ENCODE results near the gene HSD11B1. TPM values are rescaled to one million over a fixed set of nuclear protein-coding genes. Genes with fewer than 3 reads are reported as not detected.

HSD11B1 gene
- total RNA-seq, 1 experiment from 2014 or later: 0.21 TPM

- H3K27ac Mint-ChIP-seq (ENCODE audit: low read depth, unreplicated experiment): no peak overlapping the region
- BruUV-seq (replicated peaks): no TSS peak
- no peak overlapping the region for H3K4me3 Mint-ChIP-seq (ENCODE audit: unreplicated experiment)
- ChIA-PET CTCF (interaction anchor here (0.8 to 3.5 kb wide), 5 partner anchors 44 to 127 kb away, joined by 3 to 21 read pairs (median 3); no protein-coding TSS in a partner anchor), POLR2A (interaction anchor here (0.8 to 1.5 kb wide), 3 partner anchors 22 to 105 kb away, joined by 3 to 4 read pairs (median 4); no protein-coding TSS in a partner anchor)
- H3K27me3 Mint-ChIP-seq (ENCODE audit: insufficient read depth, unreplicated experiment): no peaks in the 10 kb centered on the region
- peaks cover 7% of the 10 kb centered on the region for H3K4me1 Mint-ChIP-seq (ENCODE audit: insufficient read depth, unreplicated experiment)
- no peak for TF ChIP-seq CTCF (IDR thresholded peaks at IDR 0.05; ENCODE audit: unreplicated experiment)
- H3K9me3 Mint-ChIP-seq (ENCODE audit: unreplicated experiment): no peaks in the 10 kb centered on the region
- no peaks in the 10 kb centered on the region for H3K36me3 Mint-ChIP-seq (ENCODE audit: insufficient read depth, unreplicated experiment)
- DNase-seq (ENCODE audit: unreplicated experiment): no peak
- intact Hi-C loops (cut with micrococcal nuclease): no loop called here
Observed at GRCh38 chr1:209702832-209703231, 1.8 kb upstream of the HSD11B1 start.

- intact Hi-C loops (cut with micrococcal nuclease): no loop called here
- Mint-ChIP-seq H3K9me3 (ENCODE audit: unreplicated experiment) (no peaks in the 10 kb centered on the region), H3K27ac (ENCODE audit: low read depth, unreplicated experiment) (no peak overlapping the region), H3K4me3 (ENCODE audit: unreplicated experiment) (no peak overlapping the region), H3K36me3 (ENCODE audit: insufficient read depth, unreplicated experiment) (no peaks in the 10 kb centered on the region), H3K27me3 (ENCODE audit: insufficient read depth, unreplicated experiment) (no peaks in the 10 kb centered on the region), H3K4me1 (ENCODE audit: insufficient read depth, unreplicated experiment) (peaks cover 7% of the 10 kb centered on the region)
- DNase-seq (ENCODE audit: unreplicated experiment): no peak
- no TSS peak for BruUV-seq (replicated peaks)
- CTCF ChIA-PET: interaction anchor here (1.0 to 3.5 kb wide), 9 partner anchors 9 to 106 kb away, joined by 3 to 22 read pairs (median 3); no protein-coding TSS in a partner anchor
- POLR2A ChIA-PET: interaction anchor here (0.9 kb wide), 1 partner anchor 101 kb away, joined by 3 read pairs; no protein-coding TSS in a partner anchor
- no peak for TF ChIP-seq CTCF (IDR thresholded peaks at IDR 0.05; ENCODE audit: unreplicated experiment)
Observed at GRCh38 chr1:209703834-209704504, 677 bp upstream of the HSD11B1 start.

- H3K27ac Mint-ChIP-seq (ENCODE audit: low read depth, unreplicated experiment): no peak overlapping the region
- intact Hi-C loops (cut with micrococcal nuclease): no loop called here
- no peaks in the 10 kb centered on the region for H3K9me3 Mint-ChIP-seq (ENCODE audit: unreplicated experiment)
Observed at GRCh38 chr1:209705033-209705598, 470 bp downstream of the HSD11B1 start.

More at GRCh38 chr1:209705033-209705598, 470 bp downstream of the HSD11B1 start:
- H3K4me3 Mint-ChIP-seq (ENCODE audit: unreplicated experiment): no peak overlapping the region
- BruUV-seq (replicated peaks): no TSS peak
- H3K4me1 Mint-ChIP-seq (ENCODE audit: insufficient read depth, unreplicated experiment): peaks cover 7% of the 10 kb centered on the region
- no peaks in the 10 kb centered on the region for H3K36me3 Mint-ChIP-seq (ENCODE audit: insufficient read depth, unreplicated experiment)
- TF ChIP-seq CTCF (IDR thresholded peaks at IDR 0.05; ENCODE audit: unreplicated experiment): no peak
- DNase-seq (ENCODE audit: unreplicated experiment): no peak
- POLR2A ChIA-PET: interaction anchor here (1.1 to 1.2 kb wide), 2 partner anchors 21 to 53 kb away, joined by 3 read pairs; partner anchors contain the start of gene LAMB3
- no peaks in the 10 kb centered on the region for H3K27me3 Mint-ChIP-seq (ENCODE audit: insufficient read depth, unreplicated experiment)
- CTCF ChIA-PET: interaction anchor here (0.7 to 3.5 kb wide), 9 partner anchors 13 to 107 kb away, joined by 3 to 22 read pairs (median 4); no protein-coding TSS in a partner anchor
